HCT116 (cell line): ENCODE results near the gene DKK2. TPM values are rescaled to one million over a fixed set of nuclear protein-coding genes. Genes with fewer than 3 reads are reported as not detected.

Experiments used
- ATAC-seq: fragments of 200-7000 bp; cut with Tn5 transposase; 2 replicates; pipeline ENCODE4 v1.9.1; 2020; ENCODE audit warnings: mild to moderate bottlenecking, moderate library complexity
- BruUV-seq: library from RNA; stranded (reverse); fragments of 400-500 nt; replicated peaks from 2 replicates; lab custom pipeline; 2021; lab: Mats Ljungman, UMichigan
- CTCF ChIA-PET: fragments of 300-600 bp; sonication (Branson Sonifier 250); formaldehyde crosslinking; loops from one replicate; lab custom pipeline; 2021; ENCODE audit warnings: antibody characterized with exemption; lab: Charles Lee
- POLR2A ChIA-PET: fragments of 300-600, 350-600 bp; sonication (Branson Sonifier 250); formaldehyde crosslinking; loops from one replicate; lab custom pipeline; 2021; ENCODE audit warnings: antibody characterized with exemption; lab: Charles Lee
- RAD21 ChIA-PET, 2 experiments: fragments of 300-600 bp; sonication (Branson Sonifier 250); formaldehyde crosslinking; loops; one replicate each; lab custom pipeline; 2023; ENCODE audit warnings: low total read pairs in 2 of 2; ENCODE audit not compliant: uncharacterized antibody in 2 of 2, unreplicated experiment in 2 of 2, low non-redundant PET in 1 of 2; lab: Charles Lee
- DNase-seq: peaks from one replicate; pipeline ENCODE4 v3.0.0-alpha.2; 2010; ENCODE audit warnings: low read depth, low spot score
- H2AFZ ChIP-seq: fragments of 200-600 bp; shearing (Covaris generic), sonication (generic); 2 replicates; pipeline ENCODE4 v1.6.1; 2017; ENCODE audit warnings: low read depth, mixed run types, mixed read lengths, antibody characterized with exemption, low read length; ENCODE audit not compliant: poor library complexity, severe bottlenecking
- H3K27ac ChIP-seq: 2 replicates; pipeline ENCODE4 v1.5.1; 2012; ENCODE audit warnings: low read depth, low read length
- H3K27me3 ChIP-seq: fragments of 200-600 bp; sonication (generic); 2 replicates; pipeline ENCODE4 v1.6.1; 2016; ENCODE audit warnings: mixed run types, low read length, mixed read lengths; ENCODE audit not compliant: insufficient read depth
- H3K36me3 ChIP-seq, 2 experiments: fragments of 200-500 bp in 1 of 2; fragments of 200-600 bp in 1 of 2; sonication (Bioruptor generic) in 1 of 2; sonication (generic) in 1 of 2; 2 replicates each; pipeline versions ENCODE4 v1.5.1 to v1.6.1; 2014 to 2016; ENCODE audit warnings: low read length in 2 of 2, inconsistent platforms in 1 of 2, mixed read lengths in 1 of 2, mixed run types in 1 of 2; ENCODE audit not compliant: insufficient read depth in 2 of 2, control insufficient read depth in 1 of 2
- H3K4me1 ChIP-seq, 2 experiments: fragments of 200-600 bp in 1 of 2; sonication (generic) in 1 of 2; 2 replicates each; pipeline versions ENCODE4 v1.5.1 to v1.6.1; 2012 to 2017; ENCODE audit warnings: low read length in 2 of 2, inconsistent platforms in 1 of 2, mild to moderate bottlenecking in 1 of 2, mixed read lengths in 1 of 2, mixed run types in 1 of 2, moderate library complexity in 1 of 2; ENCODE audit not compliant: insufficient read depth in 2 of 2, control insufficient read depth in 1 of 2
- H3K4me2 ChIP-seq: fragments of 200-600 bp; sonication (generic); 2 replicates; pipeline ENCODE4 v1.6.1; 2017; ENCODE audit warnings: mixed run types, low read length, mixed read lengths
- H3K4me3 ChIP-seq, 2 experiments: fragments of 200-600 bp in 1 of 2; sonication (generic) in 1 of 2; replicated peaks in 1 of 2; 2 replicates each; pipeline ENCODE4 v1.5.1; 2011 to 2016; ENCODE audit warnings: low read length in 2 of 2, control low read depth in 1 of 2, low read depth in 1 of 2, mild to moderate bottlenecking in 1 of 2, mixed read lengths in 1 of 2, mixed run types in 1 of 2
- H3K79me2 ChIP-seq: fragments of 200-600 bp; sonication (generic); 2 replicates; pipeline ENCODE4 v1.6.1; 2017; ENCODE audit warnings: mild to moderate bottlenecking, mixed run types, low read length, moderate library complexity, mixed read lengths; ENCODE audit not compliant: insufficient read depth
- H3K9ac ChIP-seq: fragments of 200-600 bp; sonication (generic); 2 replicates; pipeline ENCODE4 v1.6.1; 2016; ENCODE audit warnings: low read length, mixed read lengths
- H3K9me2 ChIP-seq: fragments of 200-600 bp; sonication (generic), shearing (Covaris generic); 2 replicates; pipeline ENCODE4 v1.6.1; 2017; ENCODE audit warnings: mixed run types, mild to moderate bottlenecking, moderate library complexity; ENCODE audit not compliant: insufficient read depth
- H3K9me3 ChIP-seq, 2 experiments: fragments of 200-500 bp in 1 of 2; fragments of 200-600 bp in 1 of 2; sonication (Bioruptor generic) in 1 of 2; sonication (generic) in 1 of 2; 2 replicates each; pipeline ENCODE4 v1.6.1; 2014 to 2017; ENCODE audit warnings: low read length in 2 of 2, mixed read lengths in 2 of 2, inconsistent platforms in 1 of 2, low read depth in 1 of 2, mild to moderate bottlenecking in 1 of 2, mixed run types in 1 of 2, moderate library complexity in 1 of 2; ENCODE audit not compliant: control insufficient read depth in 1 of 2, insufficient read depth in 1 of 2
- H4K20me1 ChIP-seq: fragments of 200-600 bp; sonication (generic), shearing (Covaris generic); 2 replicates; pipeline ENCODE4 v1.6.1; 2017; ENCODE audit warnings: mixed run types, mild to moderate bottlenecking, moderate library complexity; ENCODE audit not compliant: insufficient read depth
- ATF3 ChIP-seq: IDR thresholded peaks from 2 replicates; pipeline ENCODE4 v1.6.1; 2012
- CBX3 ChIP-seq: IDR thresholded peaks from 2 replicates; pipeline ENCODE4 v1.6.1; 2012; ENCODE audit warnings: low read depth
- CEBPB ChIP-seq: IDR thresholded peaks from 2 replicates; pipeline ENCODE4 v1.6.1; 2012; ENCODE audit warnings: low read depth
- EZH2 ChIP-seq: fragments of 200-600 bp; sonication (generic); IDR thresholded peaks from 2 replicates; pipeline ENCODE4 v1.6.1; 2017; ENCODE audit warnings: antibody characterized with exemption, mixed run types
- EZH2phosphoT487 ChIP-seq: fragments of 200-600 bp; IDR thresholded peaks from 2 replicates; pipeline ENCODE4 v1.6.1; 2018; ENCODE audit warnings: antibody characterized with exemption, borderline replicate concordance
- FOSL1 ChIP-seq: IDR thresholded peaks from 2 replicates; pipeline ENCODE4 v1.6.1; 2012; ENCODE audit warnings: low read depth
- JUND ChIP-seq: IDR thresholded peaks from 2 replicates; pipeline ENCODE4 v1.6.1; 2012
- MAX ChIP-seq: IDR thresholded peaks from 2 replicates; pipeline ENCODE4 v1.6.1; 2012
- POLR2A ChIP-seq: IDR thresholded peaks from 2 replicates; pipeline ENCODE4 v1.7.0; 2011; ENCODE audit warnings: borderline replicate concordance; ENCODE audit not compliant: insufficient read depth, insufficient read length; ENCODE audit errors: extremely low read depth
- POLR2AphosphoS5 ChIP-seq: IDR thresholded peaks from 2 replicates; pipeline ENCODE4 v1.6.1; 2011; ENCODE audit warnings: mild to moderate bottlenecking, low read depth, low read length, moderate library complexity
- RAD21 ChIP-seq: IDR thresholded peaks from 2 replicates; pipeline ENCODE4 v1.6.1; 2012; ENCODE audit warnings: low read depth, mild to moderate bottlenecking
- REST ChIP-seq: IDR thresholded peaks from 2 replicates; pipeline ENCODE4 v1.6.1; 2012; ENCODE audit warnings: low read depth
- SIN3A ChIP-seq: IDR thresholded peaks from 2 replicates; pipeline ENCODE4 v1.6.1; 2012; ENCODE audit warnings: low read depth
- SP1 ChIP-seq: IDR thresholded peaks from 2 replicates; pipeline ENCODE4 v1.6.1; 2012; ENCODE audit warnings: low read depth
- SRF ChIP-seq: IDR thresholded peaks from 2 replicates; pipeline ENCODE4 v1.6.1; 2012; ENCODE audit warnings: low read depth
- YY1 ChIP-seq: IDR thresholded peaks from 2 replicates; pipeline ENCODE4 v1.6.1; 2011; ENCODE audit warnings: low read length, low read depth, moderate library complexity, mild to moderate bottlenecking; ENCODE audit not compliant: insufficient replicate concordance; ENCODE audit errors: extremely low read depth
- ZFX ChIP-seq: fragments of 450-650 bp; IDR thresholded peaks from 2 replicates; pipeline ENCODE4 v1.6.1; 2017
- ZNF274 ChIP-seq: fragments of 200-500 bp; sonication (Bioruptor generic); IDR thresholded peaks from 2 replicates; pipeline ENCODE4 v1.6.1; 2014; ENCODE audit warnings: mild to moderate bottlenecking, low read depth, low read length, inconsistent platforms
- intact Hi-C: fragments of 100-400 bp; cut with micrococcal nuclease; formaldehyde crosslinking; loops from 2 replicates; pipeline ENCODE4 v1.10.0; 2022
- total RNA-seq: library from RNA; stranded (reverse); gene quantifications from one replicate; pipeline ENCODE4 v1.2.1, GENCODE V29; 2021; ENCODE audit not compliant: unreplicated experiment
- TF ChIP-seq, protein P1 (sequence below), 3 experiments: fragments of 200-600 bp in 1 of 3; sonication (generic) in 1 of 3; IDR thresholded peaks in 2 of 3; conservative IDR thresholded peaks in 1 of 3; 2 replicates each; pipeline ENCODE4 v1.5.1; 2012 to 2017; ENCODE audit warnings: low read depth in 2 of 3, low read length in 2 of 3, antibody characterized with exemption in 1 of 3, borderline replicate concordance in 1 of 3, control low read depth in 1 of 3, mild to moderate bottlenecking in 1 of 3, mixed read lengths in 1 of 3, mixed run types in 1 of 3, moderate library complexity in 1 of 3; ENCODE audit not compliant: insufficient read depth in 1 of 3
- TF ChIP-seq, protein P2 (sequence below): IDR thresholded peaks from 2 replicates; pipeline ENCODE4 v1.6.1; 2011; ENCODE audit warnings: mild to moderate bottlenecking, low read length, moderate library complexity; ENCODE audit not compliant: insufficient replicate concordance; ENCODE audit errors: extremely low read depth

Gene DKK2
- total RNA-seq, 1 experiment from 2014 or later, result not detected

- DNase-seq (no peak), ATAC-seq (no peak)
- CTCF ChIA-PET, result no interaction called here
- Histone ChIP-seq H3K9me2 (no peaks in the 10 kb centered on the region), H4K20me1 (no peaks in the 10 kb centered on the region), H3K27ac (no peak overlapping the region), H3K4me2 (no peak overlapping the region), H3K36me3 (no peaks in the 10 kb centered on the region), H3K4me3 (no peak overlapping the region), H2AFZ (no peak overlapping the region), H3K4me1 (no peaks in the 10 kb centered on the region), H3K79me2 (no peaks in the 10 kb centered on the region), H3K9me3 (no peaks in the 10 kb centered on the region), H3K9ac (no peak overlapping the region), H3K27me3 (no peaks in the 10 kb centered on the region)
- intact Hi-C loops, result no loop called here
- BruUV-seq, result no TSS peak
- RAD21 ChIA-PET, result no interaction called here
- POLR2A ChIA-PET, result no interaction called here
- TF ChIP-seq ZFX, result no peak
- no peak for TF ChIP-seq YY1
- TF ChIP-seq MAX, result no peak
- TF ChIP-seq, protein P1, sequence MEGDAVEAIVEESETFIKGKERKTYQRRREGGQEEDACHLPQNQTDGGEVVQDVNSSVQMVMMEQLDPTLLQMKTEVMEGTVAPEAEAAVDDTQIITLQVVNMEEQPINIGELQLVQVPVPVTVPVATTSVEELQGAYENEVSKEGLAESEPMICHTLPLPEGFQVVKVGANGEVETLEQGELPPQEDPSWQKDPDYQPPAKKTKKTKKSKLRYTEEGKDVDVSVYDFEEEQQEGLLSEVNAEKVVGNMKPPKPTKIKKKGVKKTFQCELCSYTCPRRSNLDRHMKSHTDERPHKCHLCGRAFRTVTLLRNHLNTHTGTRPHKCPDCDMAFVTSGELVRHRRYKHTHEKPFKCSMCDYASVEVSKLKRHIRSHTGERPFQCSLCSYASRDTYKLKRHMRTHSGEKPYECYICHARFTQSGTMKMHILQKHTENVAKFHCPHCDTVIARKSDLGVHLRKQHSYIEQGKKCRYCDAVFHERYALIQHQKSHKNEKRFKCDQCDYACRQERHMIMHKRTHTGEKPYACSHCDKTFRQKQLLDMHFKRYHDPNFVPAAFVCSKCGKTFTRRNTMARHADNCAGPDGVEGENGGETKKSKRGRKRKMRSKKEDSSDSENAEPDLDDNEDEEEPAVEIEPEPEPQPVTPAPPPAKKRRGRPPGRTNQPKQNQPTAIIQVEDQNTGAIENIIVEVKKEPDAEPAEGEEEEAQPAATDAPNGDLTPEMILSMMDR (IDR thresholded peaks at IDR 0.05 in 2 of 3, conservative IDR thresholded peaks at IDR 0.05 in 1 of 3; ENCODE audit: borderline replicate concordance in 1 of 3, insufficient read depth in 1 of 3, low read depth in 2 of 3, low read length in 2 of 3), result no peak
- TF ChIP-seq ATF3, result no peak
- no peak for TF ChIP-seq POLR2A
- TF ChIP-seq, protein P2, sequence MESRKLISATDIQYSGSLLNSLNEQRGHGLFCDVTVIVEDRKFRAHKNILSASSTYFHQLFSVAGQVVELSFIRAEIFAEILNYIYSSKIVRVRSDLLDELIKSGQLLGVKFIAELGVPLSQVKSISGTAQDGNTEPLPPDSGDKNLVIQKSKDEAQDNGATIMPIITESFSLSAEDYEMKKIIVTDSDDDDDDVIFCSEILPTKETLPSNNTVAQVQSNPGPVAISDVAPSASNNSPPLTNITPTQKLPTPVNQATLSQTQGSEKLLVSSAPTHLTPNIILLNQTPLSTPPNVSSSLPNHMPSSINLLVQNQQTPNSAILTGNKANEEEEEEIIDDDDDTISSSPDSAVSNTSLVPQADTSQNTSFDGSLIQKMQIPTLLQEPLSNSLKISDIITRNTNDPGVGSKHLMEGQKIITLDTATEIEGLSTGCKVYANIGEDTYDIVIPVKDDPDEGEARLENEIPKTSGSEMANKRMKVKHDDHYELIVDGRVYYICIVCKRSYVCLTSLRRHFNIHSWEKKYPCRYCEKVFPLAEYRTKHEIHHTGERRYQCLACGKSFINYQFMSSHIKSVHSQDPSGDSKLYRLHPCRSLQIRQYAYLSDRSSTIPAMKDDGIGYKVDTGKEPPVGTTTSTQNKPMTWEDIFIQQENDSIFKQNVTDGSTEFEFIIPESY, result no peak
- no peak for TF ChIP-seq CBX3
- TF ChIP-seq EZH2phosphoT487, result no peak
- no peak for TF ChIP-seq RAD21
- TF ChIP-seq FOSL1, result no peak
- no peak for TF ChIP-seq POLR2AphosphoS5
- no peak for TF ChIP-seq CEBPB
- TF ChIP-seq SRF, result no peak
- TF ChIP-seq ZNF274, result no peak
- TF ChIP-seq REST, result no peak
- TF ChIP-seq SIN3A, result no peak
- no peak for TF ChIP-seq JUND
- TF ChIP-seq EZH2, result no peak
- TF ChIP-seq SP1, result no peak
These were observed 121.9 kb downstream of the DKK2 start for GRCh38 chr4:106914223-106914622.
